K562 (cell line): Measurements from ENCODE around the gene TRIM25. TPM values are rescaled to one million over a fixed set of nuclear protein-coding genes. Genes with fewer than 3 reads are reported as not detected.

ENCODE experiments used
- CC2D1A ChIP-seq: fragments of 450-650 bp; IDR thresholded peaks from 2 replicates; pipeline ENCODE4 v1.6.1; 2017; ENCODE audit warnings: mild to moderate bottlenecking
- CREB1 ChIP-seq, 2 experiments: sonication (generic) in 1 of 2; formaldehyde crosslinking in 1 of 2; IDR thresholded peaks; 2 replicates each; pipeline versions ENCODE4 v1.6.1 to v1.8.0; 2012 to 2022; ENCODE audit warnings: inconsistent platforms in 1 of 2, mild to moderate bottlenecking in 1 of 2, missing genetic modification reagents in 1 of 2, moderate library complexity in 1 of 2
- LEF1 ChIP-seq: fragments of 450-650 bp; IDR thresholded peaks from 2 replicates; pipeline ENCODE4 v1.6.1; 2016; ENCODE audit warnings: mild to moderate bottlenecking
- MXI1 ChIP-seq: IDR thresholded peaks from 2 replicates; pipeline ENCODE4 v1.6.1; 2011; ENCODE audit warnings: low read depth, mild to moderate bottlenecking, improper control_type of control experiment, low read length
- RBBP5 ChIP-seq: fragments of 200-600 bp; sonication (generic); IDR thresholded peaks from 2 replicates; pipeline ENCODE4 v1.6.1; 2012; ENCODE audit warnings: borderline replicate concordance, mild to moderate bottlenecking, low read length, control low read depth, inconsistent platforms; ENCODE audit not compliant: insufficient read depth, poor library complexity, severe bottlenecking
- TCFL5 ChIP-seq: fragments of 250-450 bp; sonication (Bioruptor Pico); conservative IDR thresholded peaks from 2 replicates; pipeline ENCODE4 v1.6.1; 2021; ENCODE audit warnings: mild to moderate bottlenecking, moderate library complexity, matching md5 sums
- TFAM ChIP-seq: fragments of 250-450 bp; sonication (Bioruptor Pico); conservative IDR thresholded peaks from 2 replicates; pipeline ENCODE4 v1.5.0; 2021; ENCODE audit warnings: mild to moderate bottlenecking, moderate library complexity
- U2AF2 ChIP-seq: fragments of 200-400 bp; formaldehyde crosslinking; optimal IDR thresholded peaks from 2 replicates; pipeline ENCODE3; 2017; ENCODE audit warnings: low read depth, mild to moderate bottlenecking, low read length
- XRCC5 ChIP-seq: fragments of 200-400 bp; formaldehyde crosslinking; IDR thresholded peaks from 2 replicates; pipeline ENCODE4 v1.6.1; 2017; ENCODE audit warnings: low read depth, mild to moderate bottlenecking, low read length
- ZBTB7A ChIP-seq: IDR thresholded peaks from 2 replicates; pipeline ENCODE4 v1.6.1; 2011; ENCODE audit warnings: low read depth, mild to moderate bottlenecking, low read length, moderate library complexity, borderline replicate concordance; ENCODE audit not compliant: control insufficient read depth
- ZNF140 ChIP-seq: fragments of 250-450 bp; sonication (Bioruptor Pico); IDR thresholded peaks from 2 replicates; pipeline ENCODE4 v1.8.0; 2021; ENCODE audit warnings: moderate library complexity, mild to moderate bottlenecking, inconsistent platforms
- ZNF347 ChIP-seq: fragments of 450-650 bp; formaldehyde crosslinking; IDR thresholded peaks from 2 replicates; pipeline ENCODE4 v1.4.0; 2020; ENCODE audit warnings: low read depth, mild to moderate bottlenecking, moderate library complexity
- polyA plus RNA-seq, 8 experiments: library from polyadenylated mRNA; depleted of rRNA in 4 of 8; stranded (reverse) in 5 of 8; unstranded in 3 of 8; fragments of >200 nt; fragmentation: Nextera tagmentation in 2 of 8; fragmentation: Illumina TruSeq in 1 of 8; extraction: Ambion mirVana in 2 of 8; extraction: Trizol in 1 of 8; gene quantifications; 2 replicates each; pipeline versions ENCODE4 v1.2.1 to v1.2.3, GENCODE V29; 2011 to 2014; ENCODE audit warnings: inconsistent platforms in 1 of 8, missing spikeins in 1 of 8
- total RNA-seq, 7 experiments: library from RNA; depleted of rRNA in 6 of 7; stranded (reverse); fragments of >200 nt in 6 of 7; fragmentation: Illumina TruSeq in 2 of 7; extraction: Trizol in 2 of 7; gene quantifications; 2 replicates each; pipeline versions ENCODE4 v1.2.1 to v1.2.3, GENCODE V29; 2011 to 2021; ENCODE audit warnings: low replicate concordance in 1 of 7
- TF ChIP-seq, protein P1 (sequence below), 2 experiments: fragments of 450-650 bp in 1 of 2; IDR thresholded peaks; 2 replicates each; pipeline ENCODE4 v1.6.1; 2011 to 2017; ENCODE audit warnings: low read depth in 2 of 2, antibody characterized with exemption in 1 of 2, borderline replicate concordance in 1 of 2, low read length in 1 of 2, mild to moderate bottlenecking in 1 of 2, mixed read lengths in 1 of 2; ENCODE audit not compliant: control insufficient read depth in 1 of 2
- TF ChIP-seq, protein P2 (sequence below), 2 experiments: fragments of 250-450 bp in 1 of 2; fragments of 450-650 bp in 1 of 2; sonication (Bioruptor Pico) in 1 of 2; IDR thresholded peaks; 2 replicates each; pipeline versions ENCODE4 v1.6.1 to v1.8.0; 2016 to 2021; ENCODE audit warnings: mild to moderate bottlenecking in 2 of 2, moderate library complexity in 2 of 2, missing compliant biosample characterization in 1 of 2, missing genetic modification characterization in 1 of 2
- TF ChIP-seq, protein P3 (sequence below): IDR thresholded peaks from 2 replicates; pipeline ENCODE4 v1.6.1; 2016; ENCODE audit warnings: missing genetic modification characterization, missing compliant biosample characterization

TRIM25 gene
- total and polyA plus RNA-seq, 9 of the 15 experiments (the other 6 are each of a cell fraction or from before 2014, with no cell fraction given), result 5.9 to 49.5 (median 24.5) TPM

DNA sequence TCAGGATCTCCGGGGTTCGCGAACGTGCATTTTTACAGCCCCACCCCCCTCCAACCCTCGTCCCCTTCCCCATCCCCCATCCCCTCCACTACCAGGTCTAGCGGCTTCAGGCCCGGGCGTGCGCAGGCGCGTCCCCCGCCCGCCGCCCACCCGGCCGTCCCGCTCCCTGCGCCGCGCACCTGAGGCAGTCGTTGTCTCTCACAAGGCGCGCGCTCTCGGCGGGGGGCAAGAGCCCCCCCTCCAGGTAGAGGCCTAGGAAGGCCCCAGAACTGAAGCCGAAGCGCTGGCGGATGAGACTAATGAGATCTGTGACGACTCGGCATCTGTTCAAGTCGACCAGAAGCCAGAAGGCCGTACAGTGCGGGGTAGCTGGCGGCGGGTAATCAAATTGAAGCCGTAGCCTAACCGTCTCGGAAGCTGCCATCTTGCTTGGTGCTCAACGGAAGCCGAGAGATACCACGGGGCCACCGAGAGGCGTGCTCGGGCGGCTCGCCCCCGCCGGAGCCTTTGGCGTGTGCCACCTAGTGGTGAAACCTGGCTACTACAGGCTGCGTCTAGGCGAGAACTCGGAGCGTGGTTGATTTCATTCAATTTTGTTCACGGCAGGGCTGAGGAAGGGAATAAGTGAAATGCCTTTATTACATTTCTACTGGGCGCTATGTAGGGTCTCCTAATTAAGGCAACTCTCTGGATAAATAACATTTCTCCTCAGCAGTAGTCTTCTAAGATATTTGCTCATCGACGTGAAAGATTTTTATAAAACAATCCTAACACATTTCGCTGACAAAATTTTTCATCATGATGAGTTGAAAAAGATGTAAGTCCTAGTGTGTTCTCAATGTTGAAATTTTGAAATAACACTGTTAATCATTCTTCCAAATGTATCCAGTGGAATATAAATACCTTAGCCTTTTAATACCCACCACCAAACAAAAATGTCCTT is 47.0 kb upstream of the TRIM25 start, which contains the start of gene COIL (continued):
- no peak for TF ChIP-seq CREB1 (IDR thresholded peaks at IDR 0.05)
- TF ChIP-seq CREB1 (CRISPR knock-in tag; IDR thresholded peaks at IDR 0.05), result peak; percentile 62; the same call in 1 of the 2 replicates
- peak; percentile 92 for TF ChIP-seq XRCC5
- TF ChIP-seq MXI1, result 0 out of 2 replicates have a peak, but pooled peaks have one; percentile 14
- no peak for TF ChIP-seq ZNF347
- no peak for TF ChIP-seq TCFL5 (CRISPR knock-in tag)
- no peak for TF ChIP-seq U2AF2
- TF ChIP-seq TFAM, result no peak
- TF ChIP-seq CC2D1A, result peak; percentile 81
- TF ChIP-seq LEF1, result peak; percentile 16; the same call in 1 of the 2 replicates
- TF ChIP-seq ZNF140 (CRISPR knock-in tag), result no peak
- TF ChIP-seq, protein P1, sequence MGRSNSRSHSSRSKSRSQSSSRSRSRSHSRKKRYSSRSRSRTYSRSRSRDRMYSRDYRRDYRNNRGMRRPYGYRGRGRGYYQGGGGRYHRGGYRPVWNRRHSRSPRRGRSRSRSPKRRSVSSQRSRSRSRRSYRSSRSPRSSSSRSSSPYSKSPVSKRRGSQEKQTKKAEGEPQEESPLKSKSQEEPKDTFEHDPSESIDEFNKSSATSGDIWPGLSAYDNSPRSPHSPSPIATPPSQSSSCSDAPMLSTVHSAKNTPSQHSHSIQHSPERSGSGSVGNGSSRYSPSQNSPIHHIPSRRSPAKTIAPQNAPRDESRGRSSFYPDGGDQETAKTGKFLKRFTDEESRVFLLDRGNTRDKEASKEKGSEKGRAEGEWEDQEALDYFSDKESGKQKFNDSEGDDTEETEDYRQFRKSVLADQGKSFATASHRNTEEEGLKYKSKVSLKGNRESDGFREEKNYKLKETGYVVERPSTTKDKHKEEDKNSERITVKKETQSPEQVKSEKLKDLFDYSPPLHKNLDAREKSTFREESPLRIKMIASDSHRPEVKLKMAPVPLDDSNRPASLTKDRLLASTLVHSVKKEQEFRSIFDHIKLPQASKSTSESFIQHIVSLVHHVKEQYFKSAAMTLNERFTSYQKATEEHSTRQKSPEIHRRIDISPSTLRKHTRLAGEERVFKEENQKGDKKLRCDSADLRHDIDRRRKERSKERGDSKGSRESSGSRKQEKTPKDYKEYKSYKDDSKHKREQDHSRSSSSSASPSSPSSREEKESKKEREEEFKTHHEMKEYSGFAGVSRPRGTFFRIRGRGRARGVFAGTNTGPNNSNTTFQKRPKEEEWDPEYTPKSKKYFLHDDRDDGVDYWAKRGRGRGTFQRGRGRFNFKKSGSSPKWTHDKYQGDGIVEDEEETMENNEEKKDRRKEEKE (IDR thresholded peaks at IDR 0.05; ENCODE audit: borderline replicate concordance in 1 of 2, control insufficient read depth in 1 of 2, low read depth in 2 of 2, low read length in 1 of 2), result no peak
- TF ChIP-seq, protein P2, sequence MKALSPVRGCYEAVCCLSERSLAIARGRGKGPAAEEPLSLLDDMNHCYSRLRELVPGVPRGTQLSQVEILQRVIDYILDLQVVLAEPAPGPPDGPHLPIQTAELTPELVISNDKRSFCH (CRISPR knock-in tag; IDR thresholded peaks at IDR 0.05), result no peak
- TF ChIP-seq, protein P2 (tag; IDR thresholded peaks at IDR 0.05), result no peak
- TF ChIP-seq, protein P3, sequence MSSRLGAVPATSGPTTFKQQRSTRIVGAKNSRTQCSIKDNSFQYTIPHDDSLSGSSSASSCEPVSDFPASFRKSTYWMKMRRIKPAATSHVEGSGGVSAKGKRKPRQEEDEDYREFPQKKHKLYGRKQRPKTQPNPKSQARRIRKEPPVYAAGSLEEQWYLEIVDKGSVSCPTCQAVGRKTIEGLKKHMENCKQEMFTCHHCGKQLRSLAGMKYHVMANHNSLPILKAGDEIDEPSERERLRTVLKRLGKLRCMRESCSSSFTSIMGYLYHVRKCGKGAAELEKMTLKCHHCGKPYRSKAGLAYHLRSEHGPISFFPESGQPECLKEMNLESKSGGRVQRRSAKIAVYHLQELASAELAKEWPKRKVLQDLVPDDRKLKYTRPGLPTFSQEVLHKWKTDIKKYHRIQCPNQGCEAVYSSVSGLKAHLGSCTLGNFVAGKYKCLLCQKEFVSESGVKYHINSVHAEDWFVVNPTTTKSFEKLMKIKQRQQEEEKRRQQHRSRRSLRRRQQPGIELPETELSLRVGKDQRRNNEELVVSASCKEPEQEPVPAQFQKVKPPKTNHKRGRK, result no peak
- TF ChIP-seq RBBP5, result peak; percentile 85
- TF ChIP-seq ZBTB7A, result peak; percentile 75; the same call in 1 of the 2 replicates
